ENCODE results near the gene CSN3.
"Not testable (repeated sequence)": the region's sequence is repeated elsewhere in the genome, so short reads cannot be mapped to it uniquely, and the experiment has no call there.

CSN3 gene, protein sequence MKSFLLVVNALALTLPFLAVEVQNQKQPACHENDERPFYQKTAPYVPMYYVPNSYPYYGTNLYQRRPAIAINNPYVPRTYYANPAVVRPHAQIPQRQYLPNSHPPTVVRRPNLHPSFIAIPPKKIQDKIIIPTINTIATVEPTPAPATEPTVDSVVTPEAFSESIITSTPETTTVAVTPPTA

DNA sequence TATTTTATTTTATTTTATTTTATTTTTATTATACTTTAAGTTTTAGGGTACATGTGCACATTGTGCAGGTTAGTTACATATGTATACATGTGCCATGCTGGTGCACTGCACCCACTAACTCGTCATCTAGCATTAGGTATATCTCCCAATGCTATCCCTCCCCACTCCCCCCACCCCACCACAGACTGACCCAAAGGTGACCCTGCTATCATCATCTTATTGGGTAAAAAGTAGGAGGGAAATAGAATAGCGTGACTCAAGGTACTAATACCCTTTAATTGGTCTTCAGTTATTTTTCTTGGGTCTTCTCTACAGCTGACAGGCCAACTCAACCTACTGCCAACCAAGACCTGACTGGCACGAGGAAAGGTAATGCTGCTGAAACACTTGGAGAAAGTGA is at the start of gene CSN3:
Gene CSN3 (plus strand): TSS at position 301 of the 400 bp plus-strand sequence. CDS start 2,223 bp downstream, outside the sequence.
- DNase-seq = not testable (repeated sequence)

DNA sequence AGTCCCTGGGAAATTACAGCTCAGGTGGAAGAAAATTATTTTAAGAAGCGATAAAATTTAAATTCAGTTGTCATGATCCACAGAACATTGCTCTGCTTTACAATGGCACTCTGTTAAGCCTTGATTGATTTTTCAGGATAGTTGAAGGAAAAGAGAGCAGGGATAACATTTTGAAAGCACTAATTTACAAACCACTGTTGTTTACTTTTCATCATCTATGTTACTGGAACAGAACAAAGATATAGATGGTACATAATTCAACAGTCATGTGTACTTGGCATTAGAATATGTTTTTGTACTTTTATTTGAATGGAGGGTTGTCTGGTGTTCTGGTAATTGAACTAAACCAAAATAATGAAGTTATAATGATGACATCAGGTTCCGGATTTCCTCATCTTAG is 49.5 kb upstream of the CSN3 start:
- no peak for DNase-seq

- DNase-seq = no peak
Observed at GRCh38 chr4:70195425-70195824, 47.0 kb upstream of the CSN3 start, which contains the start of gene ODAM. Gene ODAM, plus strand, starts transcription at chr4:70195725. Its CDS starts 819 bp downstream, at chr4:70196544.

DNA sequence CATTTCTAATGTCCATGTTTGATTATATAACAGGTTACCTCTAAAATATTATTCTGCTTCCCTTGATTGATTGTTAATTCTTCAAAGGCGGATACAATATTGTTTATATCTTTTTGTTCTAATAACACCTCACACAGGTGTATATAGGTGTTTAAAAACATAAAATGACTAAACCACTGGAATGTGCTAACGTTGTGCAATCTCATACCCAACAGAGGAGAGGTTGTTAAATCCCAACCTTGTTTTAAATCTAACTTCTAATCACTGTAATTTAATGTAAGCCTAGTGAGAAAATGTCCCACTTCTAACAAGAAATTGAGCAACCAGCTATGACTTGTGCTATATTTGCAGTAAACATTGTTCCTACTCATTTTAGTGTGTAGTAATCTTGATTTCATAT is 45.5 kb upstream of the CSN3 start:
- DNase-seq = no peak

- no peak for DNase-seq
Observed at GRCh38 chr4:70197842-70198241, 44.6 kb upstream of the CSN3 start.

DNA sequence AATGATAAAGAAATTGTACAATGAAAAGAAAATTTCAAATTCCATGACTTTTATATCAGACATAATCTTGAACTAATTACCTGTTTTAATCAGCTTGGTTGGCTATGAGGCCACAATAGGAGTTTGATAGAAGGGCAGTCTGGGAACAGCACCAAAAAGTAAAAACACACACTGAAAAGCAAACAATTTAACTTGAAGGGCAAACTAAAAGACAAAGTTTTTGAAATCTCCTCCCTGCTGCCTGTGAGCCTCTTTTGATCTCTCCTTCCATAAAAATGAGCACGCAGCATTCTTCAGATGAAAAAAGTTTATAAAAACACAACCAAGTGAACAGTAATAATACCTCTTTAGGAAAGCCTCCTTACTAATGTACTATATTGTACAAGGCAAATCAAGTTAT is 38.8 kb upstream of the CSN3 start:
- DNase-seq = no peak

DNA sequence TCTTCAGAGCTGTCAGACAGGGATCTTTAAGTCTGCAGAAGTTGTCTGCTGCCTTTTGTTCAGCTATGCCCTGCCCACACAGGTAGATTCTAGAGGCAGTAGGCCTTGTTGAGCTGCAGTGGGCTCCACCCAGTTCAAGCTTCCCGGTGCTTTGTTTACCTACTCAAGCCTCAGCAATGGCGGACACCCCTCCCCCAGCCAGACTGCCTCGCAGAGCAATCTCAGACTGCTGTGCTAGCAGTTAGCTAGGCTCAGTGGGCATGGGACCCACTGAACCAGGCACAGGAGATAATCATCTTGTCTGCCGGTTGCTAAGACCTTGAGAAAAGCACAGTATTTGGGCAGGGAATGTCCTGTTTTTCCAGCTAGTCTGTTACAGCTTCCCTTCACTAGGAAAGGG is 29.6 kb upstream of the CSN3 start:
- DNase-seq = not testable (repeated sequence)

- not testable (repeated sequence) for DNase-seq
Observed at GRCh38 chr4:70216109-70216508, 26.3 kb upstream of the CSN3 start.

DNA sequence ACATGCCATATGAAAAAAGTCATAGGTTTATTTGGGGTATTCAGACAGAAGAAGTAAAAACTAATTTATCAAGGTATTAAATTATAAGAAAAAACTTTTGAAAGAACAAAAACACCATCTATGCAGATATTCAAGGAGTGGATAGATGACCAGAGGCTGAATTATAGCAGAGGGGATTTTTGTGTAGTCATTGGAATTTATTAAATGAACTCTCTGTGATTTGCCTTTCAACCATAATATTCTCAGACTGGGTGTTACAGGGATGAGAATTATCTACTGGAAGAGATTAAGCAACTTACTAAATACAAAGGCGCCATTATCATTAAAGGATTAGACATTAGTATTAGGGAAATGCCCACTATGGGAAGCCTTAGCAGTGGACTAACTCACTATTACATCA is 25.8 kb upstream of the CSN3 start:
- not testable (repeated sequence) for DNase-seq

DNA sequence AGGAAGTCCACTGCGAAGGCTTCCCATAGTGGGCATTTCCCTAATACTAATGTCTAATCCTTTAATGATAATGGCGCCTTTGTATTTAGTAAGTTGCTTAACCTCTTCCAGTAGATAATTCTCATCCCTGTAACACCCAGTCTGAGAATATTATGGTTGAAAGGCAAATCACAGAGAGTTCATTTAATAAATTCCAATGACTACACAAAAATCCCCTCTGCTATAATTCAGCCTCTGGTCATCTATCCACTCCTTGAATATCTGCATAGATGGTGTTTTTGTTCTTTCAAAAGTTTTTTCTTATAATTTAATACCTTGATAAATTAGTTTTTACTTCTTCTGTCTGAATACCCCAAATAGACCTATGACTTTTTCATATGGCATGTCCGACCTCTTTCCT is 21.0 kb upstream of the CSN3 start:
- not testable (repeated sequence) for DNase-seq

DNA sequence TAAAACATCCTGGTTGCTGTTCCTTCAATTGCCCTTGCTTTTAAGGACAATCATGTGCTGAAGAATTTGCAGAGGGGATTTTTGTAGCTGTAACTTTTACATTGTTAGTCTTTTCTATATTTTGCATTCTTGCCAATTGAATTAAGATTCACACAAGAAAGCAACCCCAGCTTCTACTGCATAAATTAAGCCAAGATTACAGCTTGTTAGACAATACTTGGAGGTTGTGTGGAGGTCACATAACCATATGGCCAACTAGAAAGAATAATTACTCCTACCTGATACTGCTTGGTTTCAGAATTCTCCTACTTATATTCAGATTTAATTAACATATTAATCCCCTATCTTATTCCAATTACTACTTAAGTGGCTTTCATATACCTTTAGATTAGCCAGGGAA is 20.6 kb upstream of the CSN3 start:
- not testable (repeated sequence) for DNase-seq

- no peak for DNase-seq
Observed at GRCh38 chr4:70225824-70226223, 16.6 kb upstream of the CSN3 start, which contains the start of gene FDCSP. Gene FDCSP, plus strand, starts transcription at chr4:70226124. Its CDS starts 5,071 bp downstream, at chr4:70231195.

- no peak for DNase-seq
Observed at GRCh38 chr4:70236125-70236524, 6.3 kb upstream of the CSN3 start.

DNA sequence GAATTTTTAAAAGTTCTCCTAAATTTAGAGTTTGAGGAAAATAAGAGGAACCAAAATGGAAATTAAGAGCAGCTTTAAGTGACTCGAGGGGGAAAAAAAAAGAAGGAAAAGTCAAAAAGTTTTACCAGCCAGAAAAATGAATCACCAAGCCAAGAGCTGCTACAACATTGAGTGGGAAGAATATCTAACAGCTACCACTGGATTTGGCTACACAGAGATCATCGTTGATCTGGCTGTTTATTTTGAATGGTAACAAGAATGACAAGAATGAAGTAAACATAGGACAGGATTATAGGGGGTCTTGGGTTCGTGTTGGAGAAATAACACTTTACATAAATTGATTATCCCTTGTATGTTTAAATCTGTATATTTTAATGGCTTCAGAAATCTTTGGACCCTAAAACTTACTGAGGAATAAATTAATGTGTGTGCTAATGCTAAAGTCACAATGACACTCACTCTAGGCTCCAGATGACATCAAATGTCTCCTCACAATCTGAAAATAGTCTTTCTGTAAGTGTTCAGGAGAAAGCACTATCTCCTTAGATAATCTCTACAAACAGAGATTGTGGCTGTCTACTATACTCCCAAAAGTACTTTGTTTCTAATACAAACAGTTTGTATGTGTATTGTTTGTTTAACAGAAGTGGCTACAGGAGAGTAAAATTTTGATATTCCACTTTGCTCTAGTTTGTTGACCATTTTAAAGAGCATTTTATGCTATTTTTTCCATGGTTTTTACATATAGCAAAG is 3.1 kb upstream of the CSN3 start:
- DNase-seq = no peak

- DNase-seq = no peak
Observed at GRCh38 chr4:70239884-70240591, 2.4 kb upstream of the CSN3 start.

DNA sequence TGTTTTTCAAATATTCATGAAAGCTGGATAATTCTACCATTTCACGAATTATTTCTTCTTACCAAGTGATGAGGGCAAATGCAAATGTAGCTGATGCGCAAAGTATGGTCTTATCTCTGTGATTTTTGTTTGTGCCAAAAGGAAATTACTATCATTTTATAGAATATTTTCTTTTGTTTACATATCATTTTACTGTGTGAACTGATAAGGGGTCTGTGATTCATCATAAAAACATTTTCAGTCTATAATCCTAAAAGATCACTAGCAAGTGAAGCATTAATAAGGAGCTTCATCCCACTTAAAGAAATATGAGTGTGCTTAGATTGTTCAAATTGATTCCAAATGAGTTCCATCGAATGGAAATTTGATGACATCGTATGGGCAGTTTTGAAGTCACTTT is 694 bp downstream of the CSN3 start:
- DNase-seq = no peak

- DNase-seq = no peak
Observed at GRCh38 chr4:70251250-70251944, 9.0 kb downstream of the CSN3 start.

DNA sequence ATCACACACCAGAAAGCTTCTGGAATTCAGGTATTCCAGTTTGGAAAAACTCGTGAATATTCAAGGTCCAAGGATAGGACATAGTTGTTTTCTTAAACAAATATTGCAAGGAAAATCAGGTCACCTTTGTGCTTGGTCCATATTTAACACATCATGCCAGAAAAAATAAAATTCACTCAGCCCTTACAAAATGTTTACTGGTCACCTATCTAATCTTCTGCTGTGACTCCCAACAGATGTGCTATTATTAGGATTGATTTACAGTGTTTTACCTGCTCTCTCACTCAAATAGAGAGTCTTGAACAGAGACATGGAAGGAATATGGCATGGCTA is 9.5 kb downstream of the CSN3 start:
- no peak for DNase-seq

DNA sequence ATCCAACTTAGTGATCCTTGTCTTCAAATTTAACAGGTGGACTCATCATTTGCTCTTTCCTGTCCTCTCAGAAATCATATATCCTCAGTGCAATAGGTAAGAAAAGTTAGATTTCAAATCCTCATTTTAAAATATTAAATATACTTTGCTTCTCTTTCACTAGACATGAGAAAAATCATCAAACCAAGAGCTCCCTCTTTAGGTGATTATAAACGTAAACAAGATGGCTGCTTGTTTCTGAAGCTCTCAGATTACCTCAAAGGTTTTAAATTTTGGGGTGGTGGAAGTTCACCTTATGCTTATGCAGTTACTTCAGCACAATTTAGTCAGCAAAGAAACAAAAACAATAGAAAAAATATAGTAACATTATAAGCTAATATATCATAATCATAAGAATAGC is 27.3 kb downstream of the CSN3 start:
- no peak for DNase-seq

DNA sequence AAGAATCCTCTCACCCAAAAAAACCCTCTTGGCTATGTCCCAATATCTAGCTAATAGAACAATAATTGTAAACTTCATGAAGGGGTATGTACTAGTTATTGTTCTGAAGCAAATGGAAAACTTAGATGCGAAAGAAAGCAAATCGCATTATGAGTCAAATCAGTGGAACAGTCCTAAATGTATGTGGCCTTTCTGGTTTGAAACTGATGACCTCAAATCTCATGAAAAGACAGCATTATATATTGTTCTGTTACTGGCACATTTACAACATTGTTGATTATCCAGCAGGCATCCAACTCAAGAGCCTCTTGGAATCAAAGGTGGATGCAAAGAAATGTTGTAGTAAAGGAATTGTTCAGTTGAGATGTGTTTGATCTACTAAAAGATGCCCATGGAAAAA is 34.7 kb downstream of the CSN3 start:
- DNase-seq = peak; percentile 10

DNA sequence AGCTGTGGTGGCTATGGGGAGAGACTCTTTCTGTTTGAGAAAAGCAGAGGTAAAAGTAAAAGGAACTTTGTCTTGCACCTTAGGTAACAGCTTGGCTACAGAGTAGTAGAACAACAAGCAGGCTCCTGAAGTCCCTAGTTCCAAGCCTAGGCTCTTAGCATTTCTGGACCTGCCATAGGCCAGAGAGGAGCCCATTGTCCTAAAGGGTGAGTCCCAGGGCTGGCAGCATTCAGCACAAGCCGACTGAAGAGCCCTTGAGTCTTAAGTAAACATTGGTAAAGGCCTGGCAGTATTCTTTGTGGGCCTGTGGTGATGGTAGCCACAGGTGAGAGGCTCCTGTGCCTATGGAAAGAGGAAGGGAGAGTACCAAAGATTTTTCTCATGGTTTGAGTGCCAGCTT is 38.2 kb downstream of the CSN3 start:
- DNase-seq = no peak

DNA sequence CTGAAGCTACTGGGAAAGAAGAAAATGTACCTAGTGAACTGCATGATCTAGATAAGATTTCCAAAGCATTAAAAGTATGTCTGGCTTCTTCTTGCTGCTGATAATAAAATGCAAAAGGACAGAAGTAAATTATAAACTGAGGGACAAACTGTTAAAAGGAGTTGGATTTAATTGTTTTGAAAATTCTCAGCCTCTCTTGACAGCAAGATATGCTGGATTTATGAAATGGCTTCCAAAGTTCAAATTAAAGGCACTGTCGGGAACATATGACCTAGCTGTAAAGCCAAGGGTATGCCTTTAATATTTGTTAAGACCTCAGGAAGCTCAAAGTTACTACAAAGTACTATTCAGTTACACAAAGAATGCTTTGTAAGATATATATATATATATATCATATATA is 46.3 kb downstream of the CSN3 start:
- DNase-seq = no peak

DNA sequence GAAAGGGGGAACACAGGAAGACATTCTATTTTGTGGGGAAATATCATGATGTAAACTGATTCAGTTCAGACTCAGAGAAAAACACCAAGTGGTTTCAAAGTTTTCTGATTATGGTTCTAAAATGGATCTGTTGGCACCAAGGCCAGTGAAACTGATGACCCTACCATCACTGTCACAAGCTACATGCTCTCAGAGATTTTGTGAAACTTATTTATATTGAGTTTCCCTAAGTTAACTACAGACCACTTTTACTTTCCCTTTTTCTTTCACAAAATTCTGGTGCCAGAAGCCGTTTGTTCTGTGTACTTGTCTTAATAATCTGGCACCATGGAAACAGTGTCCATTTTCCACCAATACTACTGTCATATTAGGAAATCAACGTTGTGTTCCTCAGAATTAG is 48.9 kb downstream of the CSN3 start:
- no peak for DNase-seq
